ENCODE measurements around the gene SCAF8.

Gene SCAF8

DNA sequence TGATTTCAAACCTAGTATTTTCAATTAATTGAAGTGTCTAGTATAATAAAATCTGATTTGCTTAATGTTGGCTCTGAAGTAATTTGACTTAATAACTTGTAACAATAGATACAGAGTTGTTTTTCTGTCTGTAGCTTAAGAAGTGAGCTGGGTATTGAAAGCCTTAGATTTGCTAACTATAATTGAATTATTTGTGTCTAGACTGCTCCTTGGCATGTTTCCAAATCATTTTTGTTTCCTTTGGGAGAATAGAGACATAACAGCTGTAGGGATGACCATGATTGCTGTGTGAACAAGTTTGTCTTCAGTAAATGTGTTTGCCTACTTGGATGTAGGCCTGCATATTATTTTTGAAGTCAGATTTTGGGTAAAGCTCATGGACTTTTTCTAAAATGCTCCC is 115.4 kb downstream of the SCAF8 start:
- FAIRE-seq (no peak), DNase-seq (ENCODE audit: insufficient read length, low spot score) (no peak)

DNA sequence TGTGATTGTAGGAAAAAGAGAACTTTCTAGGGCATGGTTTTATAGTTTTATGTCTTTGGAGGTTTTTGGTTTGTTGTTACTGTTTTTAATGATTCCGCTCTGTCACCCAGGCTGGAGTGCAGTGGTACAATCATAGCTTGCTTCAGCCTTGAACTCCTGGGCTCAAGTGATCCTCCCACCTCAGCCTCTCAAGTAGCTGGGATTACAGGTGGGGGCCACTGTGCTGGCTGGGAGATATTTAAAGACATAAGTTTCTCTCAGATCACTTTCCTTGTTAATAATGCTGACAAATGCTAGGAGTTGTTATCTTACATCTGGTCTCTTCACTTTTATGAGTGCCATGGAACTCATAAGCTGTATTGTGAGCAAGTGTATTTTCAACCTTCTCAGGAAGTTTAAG is 116.3 kb downstream of the SCAF8 start:
- FAIRE-seq (no peak), DNase-seq (ENCODE audit: insufficient read length, low spot score) (no peak)
- TF ChIP-seq SPI1 (IDR thresholded peaks at IDR 0.05; ENCODE audit: low read depth, low read length) (no peak), TAF1 (IDR thresholded peaks at IDR 0.05; ENCODE audit: low read depth, low read length) (no peak), POU2F2 (IDR thresholded peaks at IDR 0.05; ENCODE audit: low read depth, low read length) (no peak)

More for the DNA sequence above, 115.4 kb downstream of the SCAF8 start:
- TF ChIP-seq POLR2AphosphoS5 (IDR thresholded peaks at IDR 0.05; ENCODE audit: low read depth, low read length) (no peak), PAX5 (IDR thresholded peaks at IDR 0.05; ENCODE audit: insufficient read depth, low read length, severe bottlenecking) (no peak), POLR2A (IDR thresholded peaks at IDR 0.05; ENCODE audit: low read depth, low read length) (no peak), SPI1 (IDR thresholded peaks at IDR 0.05; ENCODE audit: low read depth, low read length) (no peak), POU2F2 (IDR thresholded peaks at IDR 0.05; ENCODE audit: low read depth, low read length) (no peak), TAF1 (IDR thresholded peaks at IDR 0.05; ENCODE audit: low read depth, low read length) (no peak)

DNA sequence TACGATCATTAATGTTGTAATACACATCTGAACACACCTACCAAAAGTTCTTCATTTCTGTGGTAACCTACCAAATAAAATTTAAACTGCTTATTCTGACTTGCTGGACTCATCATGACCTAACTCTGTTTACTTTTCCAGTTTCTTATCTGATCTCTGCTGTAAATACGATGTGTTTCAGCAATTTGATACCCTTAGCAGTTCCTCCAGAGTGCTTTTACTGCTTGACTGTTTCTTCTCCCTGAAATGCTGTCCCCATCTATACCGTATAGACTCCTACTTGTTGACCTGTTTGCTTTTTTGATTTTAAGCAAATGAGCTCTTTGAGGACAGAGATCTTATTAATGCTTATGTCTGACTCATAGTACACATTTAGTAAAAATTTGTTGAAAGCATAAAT is 119.5 kb downstream of the SCAF8 start:
- no peak for FAIRE-seq
- no peak for TF ChIP-seq TAF1 (IDR thresholded peaks at IDR 0.05; ENCODE audit: low read depth, low read length)
- no peak for TF ChIP-seq POLR2A (IDR thresholded peaks at IDR 0.05; ENCODE audit: low read depth, low read length)
- no peak for TF ChIP-seq POU2F2 (IDR thresholded peaks at IDR 0.05; ENCODE audit: low read depth, low read length)
- TF ChIP-seq PAX5 (IDR thresholded peaks at IDR 0.05; ENCODE audit: insufficient read depth, low read length, severe bottlenecking), result no peak
- TF ChIP-seq SPI1 (IDR thresholded peaks at IDR 0.05; ENCODE audit: low read depth, low read length), result no peak
- no peak for DNase-seq (ENCODE audit: insufficient read length, low spot score)

DNA sequence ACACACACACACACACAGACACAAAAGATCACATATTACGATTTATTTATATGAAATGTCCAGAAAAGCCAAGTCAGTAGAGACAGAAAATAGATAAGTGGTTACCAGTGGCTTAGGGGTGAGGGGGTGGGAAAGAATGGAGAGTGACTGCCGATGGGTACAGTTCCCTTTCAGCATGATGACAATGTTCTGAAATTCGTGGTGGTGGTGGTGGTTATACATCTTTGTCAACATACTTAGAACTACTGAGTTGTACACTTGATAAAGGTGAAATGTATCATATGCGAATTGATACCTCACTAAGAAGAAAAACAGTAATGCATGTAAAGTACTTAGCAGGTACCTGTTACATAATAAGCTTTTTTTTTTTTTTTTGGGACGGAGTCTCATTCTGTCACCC is 124.3 kb downstream of the SCAF8 start:
- FAIRE-seq (no peak), DNase-seq (ENCODE audit: insufficient read length, low spot score) (no peak)
- TF ChIP-seq PAX5 (IDR thresholded peaks at IDR 0.05; ENCODE audit: insufficient read depth, low read length, severe bottlenecking), result no peak
- TF ChIP-seq POLR2AphosphoS5 (IDR thresholded peaks at IDR 0.05; ENCODE audit: low read depth, low read length), result no peak
- TF ChIP-seq TAF1 (IDR thresholded peaks at IDR 0.05; ENCODE audit: low read depth, low read length), result no peak
- no peak for TF ChIP-seq SPI1 (IDR thresholded peaks at IDR 0.05; ENCODE audit: low read depth, low read length)
- TF ChIP-seq POU2F2 (IDR thresholded peaks at IDR 0.05; ENCODE audit: low read depth, low read length), result no peak
- TF ChIP-seq POLR2A (IDR thresholded peaks at IDR 0.05; ENCODE audit: low read depth, low read length), result no peak

DNA sequence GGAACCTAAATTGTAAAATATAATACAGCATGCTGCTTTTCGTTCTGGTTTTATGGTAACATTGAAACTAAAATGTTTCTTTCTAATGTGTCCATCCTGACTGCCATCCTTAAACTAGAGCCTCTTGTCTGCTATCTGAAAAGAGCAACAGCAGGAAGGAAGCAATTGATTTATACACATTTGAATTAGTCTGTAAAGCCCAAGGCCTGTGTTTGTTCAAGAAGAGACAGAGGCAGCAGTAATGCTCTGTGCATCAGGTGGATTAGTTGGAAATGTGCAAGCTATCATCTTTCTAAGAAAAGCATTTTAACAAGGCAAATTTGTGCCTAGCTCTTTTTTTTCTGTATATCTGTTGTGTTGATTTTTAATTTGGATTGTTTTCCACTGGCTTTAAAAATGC is 128.6 kb downstream of the SCAF8 start:
- FAIRE-seq (no peak), DNase-seq (ENCODE audit: insufficient read length, low spot score) (no peak)
- TF ChIP-seq POLR2AphosphoS5 (IDR thresholded peaks at IDR 0.05; ENCODE audit: low read depth, low read length), result no peak

DNA sequence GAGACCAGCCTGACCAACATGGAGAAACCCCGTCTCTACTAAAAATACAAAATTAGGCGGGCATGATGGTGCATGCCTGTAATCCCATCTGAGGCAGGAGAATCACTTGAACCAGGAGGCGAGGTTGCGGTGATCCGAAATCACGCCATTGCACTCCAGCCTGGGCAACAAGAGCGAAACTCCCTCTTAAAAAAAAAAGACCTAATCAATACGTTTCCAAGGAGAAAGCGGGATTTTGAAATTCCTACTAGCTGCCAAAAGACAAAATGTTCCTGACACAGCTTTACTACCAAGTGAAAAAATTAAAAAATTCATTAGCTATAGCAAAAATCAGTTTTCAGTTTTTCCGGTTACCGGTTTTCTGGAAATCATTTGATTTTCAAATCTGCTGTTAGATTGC is 129.3 kb downstream of the SCAF8 start:
- DNase-seq (ENCODE audit: insufficient read length, low spot score) (no peak), FAIRE-seq (no peak)
- TF ChIP-seq POLR2AphosphoS5 (IDR thresholded peaks at IDR 0.05; ENCODE audit: low read depth, low read length) (no peak), TAF1 (IDR thresholded peaks at IDR 0.05; ENCODE audit: low read depth, low read length) (no peak), SPI1 (IDR thresholded peaks at IDR 0.05; ENCODE audit: low read depth, low read length) (no peak), PAX5 (IDR thresholded peaks at IDR 0.05; ENCODE audit: insufficient read depth, low read length, severe bottlenecking) (no peak), POU2F2 (IDR thresholded peaks at IDR 0.05; ENCODE audit: low read depth, low read length) (no peak), POLR2A (IDR thresholded peaks at IDR 0.05; ENCODE audit: low read depth, low read length) (no peak)

DNA sequence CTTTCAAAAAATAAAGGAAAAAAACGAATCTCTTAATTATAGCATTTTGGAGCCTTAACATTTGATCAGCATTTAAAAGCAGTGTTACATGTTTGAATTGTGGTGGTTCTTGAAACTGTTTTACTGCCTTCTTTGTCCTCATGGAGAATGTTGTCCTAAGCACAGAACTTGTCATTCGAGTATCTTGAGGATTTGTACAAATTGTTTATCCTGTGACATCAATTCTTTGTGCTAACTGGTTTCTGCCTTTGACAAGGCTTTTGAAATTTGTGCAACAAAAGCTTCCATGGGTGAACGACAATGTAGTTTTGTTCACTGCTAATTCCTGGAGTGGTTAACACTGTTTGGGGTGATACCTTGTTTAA is 130.8 kb downstream of the SCAF8 start:
- no peak for DNase-seq (ENCODE audit: insufficient read length, low spot score)

DNA sequence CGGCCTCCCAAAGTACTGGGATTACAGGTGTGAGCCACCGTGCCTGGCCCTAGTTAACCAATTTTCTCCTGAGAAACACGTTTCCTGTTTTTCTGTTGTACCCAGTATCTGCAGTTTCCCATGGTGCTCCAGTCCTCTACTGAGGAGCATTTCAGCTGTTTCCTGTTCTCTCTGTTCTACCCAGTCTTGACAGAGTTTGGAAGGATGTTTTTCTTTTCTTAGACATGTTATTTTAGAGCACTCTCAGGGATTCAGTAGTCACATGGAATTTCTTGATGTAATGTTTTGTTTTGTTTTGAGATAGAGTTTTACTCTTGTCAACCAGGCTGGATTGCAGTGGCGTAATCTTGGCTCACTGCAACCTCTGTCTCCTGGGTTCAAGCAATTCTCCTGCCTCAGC is 132.1 kb downstream of the SCAF8 start:
- no peak for TF ChIP-seq PAX5 (IDR thresholded peaks at IDR 0.05; ENCODE audit: insufficient read depth, low read length, severe bottlenecking)
- TF ChIP-seq POU2F2 (IDR thresholded peaks at IDR 0.05; ENCODE audit: low read depth, low read length), result no peak
- TF ChIP-seq POLR2A (IDR thresholded peaks at IDR 0.05; ENCODE audit: low read depth, low read length), result no peak
- FAIRE-seq, result no peak
- no peak for DNase-seq (ENCODE audit: insufficient read length, low spot score)

More for the DNA sequence above, 130.8 kb downstream of the SCAF8 start:
- TF ChIP-seq PAX5 (IDR thresholded peaks at IDR 0.05; ENCODE audit: insufficient read depth, low read length, severe bottlenecking) (no peak), POU2F2 (IDR thresholded peaks at IDR 0.05; ENCODE audit: low read depth, low read length) (no peak), SPI1 (IDR thresholded peaks at IDR 0.05; ENCODE audit: low read depth, low read length) (no peak), TAF1 (IDR thresholded peaks at IDR 0.05; ENCODE audit: low read depth, low read length) (no peak)
- FAIRE-seq, result no peak

DNA sequence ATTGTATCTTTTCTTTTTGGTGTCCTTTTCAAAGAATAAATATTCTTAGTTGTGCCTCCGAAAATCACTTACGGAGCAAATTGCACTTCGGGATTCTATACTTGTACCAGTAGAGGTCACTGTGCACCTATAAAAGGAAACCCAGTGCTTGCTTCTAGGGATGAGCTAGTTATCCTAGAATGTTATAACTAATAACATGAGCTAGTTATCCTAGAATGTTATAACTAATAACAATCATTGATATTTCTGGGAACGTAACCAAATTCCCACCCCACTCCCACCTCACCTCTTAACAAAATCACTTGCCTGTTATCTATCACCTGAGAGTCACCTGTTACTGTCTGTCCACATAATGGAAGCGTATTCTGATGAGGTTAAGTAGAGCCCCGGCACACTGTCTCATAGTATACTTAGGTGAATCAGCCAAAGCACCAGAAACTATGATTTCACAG is 135.0 kb downstream of the SCAF8 start:
- peak; percentile 23 for FAIRE-seq
- DNase-seq (ENCODE audit: insufficient read length, low spot score), result peak; percentile 11
- TF ChIP-seq TAF1 (IDR thresholded peaks at IDR 0.05; ENCODE audit: low read depth, low read length) (no peak), POU2F2 (IDR thresholded peaks at IDR 0.05; ENCODE audit: low read depth, low read length) (no peak), PAX5 (IDR thresholded peaks at IDR 0.05; ENCODE audit: insufficient read depth, low read length, severe bottlenecking) (no peak), SPI1 (IDR thresholded peaks at IDR 0.05; ENCODE audit: low read depth, low read length) (no peak)

DNA sequence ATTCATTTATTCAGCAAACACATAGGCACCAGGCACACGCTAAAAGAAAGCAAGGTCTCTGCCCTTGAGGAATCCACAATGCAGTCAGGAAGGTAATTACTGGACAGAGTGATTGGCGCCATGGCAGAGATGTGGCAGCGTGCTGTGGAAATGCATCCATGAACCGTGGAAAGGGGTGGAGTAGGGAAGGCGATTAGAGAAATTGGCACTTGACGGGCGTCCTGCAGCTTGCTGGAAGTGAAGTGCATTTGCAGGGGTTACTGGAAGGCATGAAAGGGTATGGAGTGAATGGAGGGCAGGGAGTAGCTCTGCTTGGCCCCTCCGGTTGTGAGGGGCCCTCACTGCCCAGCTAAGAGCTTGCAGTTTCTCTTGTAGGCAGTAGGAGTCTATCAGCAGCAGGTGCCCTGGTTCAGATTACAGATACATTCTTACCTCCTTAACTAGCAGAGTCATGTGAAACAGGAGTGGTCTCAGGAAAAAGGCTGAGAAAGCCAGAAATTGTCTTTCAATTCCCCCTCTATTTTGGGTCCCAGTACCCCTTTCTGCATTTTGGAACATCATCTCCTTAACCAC is 139.4 kb downstream of the SCAF8 start:
- TF ChIP-seq POLR2AphosphoS5 (IDR thresholded peaks at IDR 0.05; ENCODE audit: low read depth, low read length) (no peak), POU2F2 (IDR thresholded peaks at IDR 0.05; ENCODE audit: low read depth, low read length) (no peak), TAF1 (IDR thresholded peaks at IDR 0.05; ENCODE audit: low read depth, low read length) (no peak), POLR2A (IDR thresholded peaks at IDR 0.05; ENCODE audit: low read depth, low read length) (no peak), PAX5 (IDR thresholded peaks at IDR 0.05; ENCODE audit: insufficient read depth, low read length, severe bottlenecking) (no peak), SPI1 (IDR thresholded peaks at IDR 0.05; ENCODE audit: low read depth, low read length) (no peak)
- no peak for DNase-seq (ENCODE audit: insufficient read length, low spot score)
- FAIRE-seq, result no peak

DNA sequence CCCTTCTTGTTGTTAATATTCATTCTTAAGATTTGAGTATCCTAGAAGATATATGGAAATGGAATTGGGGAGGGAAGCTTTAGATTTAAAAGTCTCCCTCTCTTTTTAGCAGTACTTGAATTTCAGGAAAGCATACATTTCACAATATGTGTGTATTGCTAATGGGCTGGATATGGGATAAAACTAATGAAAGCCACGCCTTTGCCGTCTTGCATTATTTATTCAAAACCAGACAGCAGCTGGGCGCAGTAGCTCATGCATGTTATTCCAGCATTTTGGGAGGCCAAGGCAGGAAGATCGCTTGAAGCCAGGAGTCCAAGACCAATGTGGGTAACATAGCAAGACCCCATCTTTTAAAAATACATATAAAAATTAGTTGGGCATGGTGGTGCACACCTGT is 140.3 kb downstream of the SCAF8 start:
- no peak for TF ChIP-seq POLR2AphosphoS5 (IDR thresholded peaks at IDR 0.05; ENCODE audit: low read depth, low read length)
- no peak for TF ChIP-seq SPI1 (IDR thresholded peaks at IDR 0.05; ENCODE audit: low read depth, low read length)
- DNase-seq (ENCODE audit: insufficient read length, low spot score), result no peak
- FAIRE-seq, result no peak
